ENCODE measurements around the gene TMUB1. TPM values are rescaled to one million over a fixed set of nuclear protein-coding genes. Genes with fewer than 3 reads are reported as not detected.

Gene TMUB1
- total RNA-seq, 1 donor from 2014 or later: 40.3 TPM

DNA sequence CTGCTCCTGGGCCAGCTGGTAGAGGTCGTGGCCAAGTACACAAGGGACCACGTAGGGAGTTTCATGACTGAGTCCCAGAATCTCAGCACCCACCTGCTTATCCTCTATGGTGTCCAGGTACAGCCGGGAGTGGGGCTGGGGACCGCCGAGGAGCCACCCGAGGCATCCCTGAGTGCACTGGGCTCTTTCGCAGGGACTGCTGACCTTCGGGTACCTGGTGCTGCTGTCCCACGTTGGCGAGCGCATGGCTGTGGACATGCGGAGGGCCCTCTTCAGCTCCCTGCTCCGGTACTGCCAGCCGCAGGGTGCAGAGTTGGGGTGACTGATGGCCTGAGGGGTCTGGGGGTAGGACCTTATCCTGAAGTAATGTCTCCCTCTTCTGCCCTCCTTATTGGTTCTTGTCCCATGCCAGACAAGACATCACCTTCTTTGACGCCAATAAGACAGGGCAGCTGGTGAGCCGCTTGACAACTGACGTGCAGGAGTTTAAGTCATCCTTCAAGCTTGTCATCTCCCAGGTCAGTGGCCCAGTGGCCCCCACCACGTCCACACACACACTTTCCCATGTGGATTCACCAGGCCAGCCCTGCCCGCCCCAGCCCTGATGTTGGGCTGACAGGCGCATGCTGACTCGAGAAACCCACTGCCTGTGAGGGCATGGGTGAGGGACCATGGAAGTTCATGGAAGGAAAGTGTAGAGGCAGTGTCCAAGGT lies 48.8 kb downstream of the TMUB1 start:
- H3K4me1 ChIP-seq: peaks cover 17% of the 10 kb centered on the region
- no peaks in the 10 kb centered on the region for H3K9me3 ChIP-seq
- intact Hi-C loops (cut with DNase I): no loop called here
- no peak for DNase-seq (ENCODE audit: extremely low spot score in 2 of 2)
- H3K36me3 ChIP-seq: peaks cover 0 to 33% of the 10 kb centered on the region in 2 donors
- TF ChIP-seq, protein P1, sequence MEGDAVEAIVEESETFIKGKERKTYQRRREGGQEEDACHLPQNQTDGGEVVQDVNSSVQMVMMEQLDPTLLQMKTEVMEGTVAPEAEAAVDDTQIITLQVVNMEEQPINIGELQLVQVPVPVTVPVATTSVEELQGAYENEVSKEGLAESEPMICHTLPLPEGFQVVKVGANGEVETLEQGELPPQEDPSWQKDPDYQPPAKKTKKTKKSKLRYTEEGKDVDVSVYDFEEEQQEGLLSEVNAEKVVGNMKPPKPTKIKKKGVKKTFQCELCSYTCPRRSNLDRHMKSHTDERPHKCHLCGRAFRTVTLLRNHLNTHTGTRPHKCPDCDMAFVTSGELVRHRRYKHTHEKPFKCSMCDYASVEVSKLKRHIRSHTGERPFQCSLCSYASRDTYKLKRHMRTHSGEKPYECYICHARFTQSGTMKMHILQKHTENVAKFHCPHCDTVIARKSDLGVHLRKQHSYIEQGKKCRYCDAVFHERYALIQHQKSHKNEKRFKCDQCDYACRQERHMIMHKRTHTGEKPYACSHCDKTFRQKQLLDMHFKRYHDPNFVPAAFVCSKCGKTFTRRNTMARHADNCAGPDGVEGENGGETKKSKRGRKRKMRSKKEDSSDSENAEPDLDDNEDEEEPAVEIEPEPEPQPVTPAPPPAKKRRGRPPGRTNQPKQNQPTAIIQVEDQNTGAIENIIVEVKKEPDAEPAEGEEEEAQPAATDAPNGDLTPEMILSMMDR (IDR thresholded peaks at IDR 0.05): no peak
- H3K27me3 ChIP-seq: no peaks in the 10 kb centered on the region
- H3K4me3 ChIP-seq: no peak overlapping the region
- no peak overlapping the region for H3K27ac ChIP-seq

DNA sequence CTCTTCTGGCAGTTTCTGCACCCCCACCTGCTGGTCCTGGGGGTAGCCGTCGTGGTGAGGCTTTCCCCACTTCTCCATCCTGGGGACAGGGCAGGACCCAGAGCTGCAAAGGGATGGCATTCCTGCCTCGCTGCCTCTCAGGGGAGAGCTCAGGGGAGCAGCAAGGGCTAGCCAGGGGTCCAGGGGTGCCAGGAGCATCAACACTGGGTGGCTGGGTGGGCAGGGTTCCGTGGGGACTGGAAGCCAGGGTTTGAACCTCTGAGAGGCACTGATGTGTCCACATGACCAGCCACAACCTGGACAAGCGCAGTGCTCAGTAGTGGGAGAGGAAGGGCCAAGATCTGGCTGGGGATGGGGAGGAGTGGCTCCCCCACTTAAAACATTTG lies 49.4 kb downstream of the TMUB1 start:
- no peak overlapping the region for H3K27ac ChIP-seq
- no peaks in the 10 kb centered on the region for H3K9me3 ChIP-seq
- peaks cover 0 to 33% of the 10 kb centered on the region in 2 donors for H3K36me3 ChIP-seq
- no peaks in the 10 kb centered on the region for H3K27me3 ChIP-seq
- TF ChIP-seq POLR2AphosphoS5 (IDR thresholded peaks at IDR 0.05; ENCODE audit: insufficient read depth in 1 of 2, low read depth in 1 of 2): no peak
- TF ChIP-seq POLR2A (IDR thresholded peaks at IDR 0.05): no peak
- TF ChIP-seq, protein P1 (IDR thresholded peaks at IDR 0.05): no peak
- intact Hi-C loops (cut with DNase I): no loop called here
- H3K4me3 ChIP-seq: no peak overlapping the region
- no peak for DNase-seq (ENCODE audit: extremely low spot score in 2 of 2)
- peaks cover 17% of the 10 kb centered on the region for H3K4me1 ChIP-seq

DNA sequence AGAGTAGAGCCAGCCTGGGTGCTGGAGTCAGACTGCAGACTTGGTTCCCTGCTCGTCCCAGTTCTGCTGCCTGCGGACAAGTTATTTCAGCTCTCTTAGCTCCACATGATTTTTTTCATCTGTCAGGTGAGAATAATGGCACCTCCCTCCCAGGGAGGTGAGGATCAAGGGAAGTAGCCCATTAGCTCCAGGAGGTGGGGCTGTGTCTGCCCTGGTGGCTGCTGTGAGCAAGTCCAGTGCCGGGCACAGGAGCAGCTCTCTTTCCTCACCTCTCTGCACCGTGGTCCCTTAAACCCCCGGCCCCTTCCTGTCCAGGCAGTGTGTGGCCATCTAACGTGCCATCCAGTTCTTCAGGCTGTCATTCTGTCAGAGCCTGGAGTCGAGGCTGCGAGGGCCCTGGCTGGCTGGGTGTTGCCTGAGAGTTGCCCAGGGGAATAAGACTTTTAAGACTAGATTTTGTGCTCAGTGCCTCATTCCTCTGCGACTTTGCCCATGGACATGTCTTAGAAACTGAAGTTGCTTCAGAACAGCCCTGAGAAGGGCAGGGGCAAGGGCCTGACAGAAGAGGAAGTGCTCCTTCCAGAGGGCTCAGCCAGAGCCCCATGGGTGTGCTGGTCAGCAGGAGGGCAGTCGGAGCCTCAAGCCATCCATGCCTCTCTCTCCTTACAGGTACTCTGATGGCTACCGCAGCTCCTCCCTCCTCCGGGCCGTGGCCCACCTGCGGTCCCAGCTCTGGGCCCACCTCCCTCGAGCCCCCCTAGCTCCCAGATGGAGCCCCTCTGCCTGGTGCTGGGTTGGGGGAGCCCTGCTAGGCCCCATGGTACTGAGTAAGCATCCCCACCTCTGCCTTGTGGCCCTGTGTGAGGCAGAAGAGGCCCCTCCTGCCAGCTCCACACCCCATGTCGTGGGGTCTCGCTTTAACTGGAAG lies 50.1 kb downstream of the TMUB1 start:
- Histone ChIP-seq H3K9me3 (no peaks in the 10 kb centered on the region), H3K27ac (no peak overlapping the region), H3K36me3 (peaks cover 0 to 33% of the 10 kb centered on the region in 2 donors), H3K4me1 (peaks cover 13% of the 10 kb centered on the region), H3K27me3 (no peaks in the 10 kb centered on the region), H3K4me3 (no peak overlapping the region)
- intact Hi-C loops (cut with DNase I): no loop called here
- TF ChIP-seq POLR2A (IDR thresholded peaks at IDR 0.05): no peak
- TF ChIP-seq, protein P1 (IDR thresholded peaks at IDR 0.05): no peak
- no peak for TF ChIP-seq POLR2AphosphoS5 (IDR thresholded peaks at IDR 0.05; ENCODE audit: insufficient read depth in 1 of 2, low read depth in 1 of 2)
- no peak for DNase-seq (ENCODE audit: extremely low spot score in 2 of 2)

Other genes starting within 250 kb of the TMUB1 start
- gene AOC1, start 231.0 kb downstream of the TMUB1 start, total RNA-seq: not detected
- gene KCNH2, start 105.2 kb downstream of the TMUB1 start, total RNA-seq: 6.4 TPM
- 22.8 TPM for gene NOS3, start 92.5 kb downstream of the TMUB1 start, total RNA-seq
- 34.1 TPM for gene ATG9B, start 59.0 kb downstream of the TMUB1 start, total RNA-seq
- gene ABCB8, start 55.0 kb downstream of the TMUB1 start, total RNA-seq: 38.3 TPM
- gene ASIC3, start 35.0 kb downstream of the TMUB1 start, total RNA-seq: 3.7 TPM
- gene CDK5, start 25.6 kb downstream of the TMUB1 start, total RNA-seq: 4.2 TPM
- 66.5 TPM for gene SLC4A2, start 23.9 kb downstream of the TMUB1 start, total RNA-seq
- 60.2 TPM for gene FASTK, start 2.7 kb downstream of the TMUB1 start, total RNA-seq
- gene AGAP3, start 3.0 kb upstream of the TMUB1 start, total RNA-seq: 98.2 TPM
- not detected for gene GBX1, start 84.2 kb upstream of the TMUB1 start, total RNA-seq
- gene ASB10, start 103.8 kb upstream of the TMUB1 start, total RNA-seq: not detected
- not detected for gene H2BK1, start 127.0 kb upstream of the TMUB1 start, total RNA-seq
- gene ABCF2, start 143.7 kb upstream of the TMUB1 start, total RNA-seq: 25.3 TPM
- gene CHPF2, start 149.0 kb upstream of the TMUB1 start, total RNA-seq: 28.0 TPM
- gene SMARCD3, start 165.2 kb upstream of the TMUB1 start, total RNA-seq: 39.8 TPM